ENCODE data around the gene GNA12.

GRCh38 chr7:2728316-2729030 lies 115.6 kb downstream of the GNA12 start:
- TF ChIP-seq CTCF (IDR thresholded peaks at IDR 0.05) (no peak), POLR2A (IDR thresholded peaks at IDR 0.05) (no peak)

All from adrenal gland (tissue), 5 donors.